K562 (cell line): ENCODE data around the gene MED12. TPM values are rescaled to one million over a fixed set of nuclear protein-coding genes. Genes with fewer than 3 reads are reported as not detected.

Experiments
- ATAC-seq: fragments of 200-7000 bp; cut with Tn5 transposase; 3 replicates; pipeline ENCODE4 v1.9.1; 2020; ENCODE audit warnings: moderate library complexity
- BruUV-seq: library from RNA; stranded (reverse); fragments of 400-500 nt; replicated peaks from 2 replicates; lab custom pipeline; 2021; lab: Mats Ljungman, UMichigan
- CTCF ChIA-PET: fragments of 300-600 bp; formaldehyde crosslinking; extraction: SDS; loops from one replicate; lab custom pipeline; 2021; ENCODE audit warnings: low intra/inter-chr PET ratio; lab: Yijun Ruan, JAX
- POLR2A ChIA-PET: fragments of 300-600, 350-650 bp; sonication (Branson Sonifier 250); formaldehyde crosslinking; extraction: SDS; loops from one replicate; lab custom pipeline; 2021; ENCODE audit warnings: antibody characterized with exemption, inconsistent platforms; lab: Yijun Ruan, JAX
- DNase-seq, 4 experiments: peaks; one replicate each; pipeline versions ENCODE4 v3.0.0 to v3.0.0-alpha.2; 2011 to 2018; ENCODE audit warnings: low spot score in 3 of 4, mixed read lengths in 3 of 4; ENCODE audit errors: extremely low read depth in 1 of 4
- FAIRE-seq: peaks from 2 replicates; lab custom pipeline; 2011; peaks lifted over from hg19 to GRCh38; lab: Jason Lieb, UNC
- H2AFZ ChIP-seq: 2 replicates; pipeline ENCODE4 v1.6.0; 2011; ENCODE audit warnings: low read depth, low read length, control low read depth, inconsistent platforms
- H3K27ac ChIP-seq: fragments of 200-600 bp; 3 replicates; pipeline ENCODE4 v1.8.0; 2011; ENCODE audit warnings: low read depth, mild to moderate bottlenecking, control low read depth, inconsistent platforms, low read length, moderate library complexity, mixed read lengths; ENCODE audit errors: extremely low read depth
- H3K27me3 ChIP-seq, 2 experiments: fragments of 300-600 bp in 1 of 2; 2 replicates in 1 of 2; 3 replicates in 1 of 2; pipeline versions ENCODE4 v1.6.0 to v1.8.0; 2011; ENCODE audit warnings: inconsistent platforms in 2 of 2, low read length in 2 of 2, mild to moderate bottlenecking in 1 of 2, mixed read lengths in 1 of 2, moderate library complexity in 1 of 2; ENCODE audit not compliant: control insufficient read depth in 2 of 2, insufficient read depth in 2 of 2
- H3K36me3 ChIP-seq: fragments of 300-600 bp; 3 replicates; pipeline ENCODE4 v1.8.0; 2011; ENCODE audit warnings: mild to moderate bottlenecking, low read length, inconsistent platforms; ENCODE audit not compliant: control insufficient read depth, insufficient read depth
- H3K4me1 ChIP-seq, 2 experiments: fragments of 200-600 bp in 1 of 2; replicated peaks in 1 of 2; 2 replicates in 1 of 2; 3 replicates in 1 of 2; pipeline versions ENCODE4 v1.5.1 to v1.8.0; 2011; ENCODE audit warnings: inconsistent platforms in 2 of 2, low read length in 2 of 2, mild to moderate bottlenecking in 1 of 2, mixed read lengths in 1 of 2, moderate library complexity in 1 of 2; ENCODE audit not compliant: control insufficient read depth in 2 of 2, insufficient read depth in 2 of 2
- H3K4me2 ChIP-seq: 2 replicates; pipeline ENCODE4 v1.6.1; 2011; ENCODE audit warnings: low read length, control low read depth, inconsistent platforms, mixed read lengths; ENCODE audit not compliant: insufficient read depth
- H3K4me3 ChIP-seq: fragments of 200-600 bp; sonication (generic), shearing (Covaris generic); 2 replicates; pipeline ENCODE4 v1.5.1; 2016; ENCODE audit warnings: control low read depth, inconsistent platforms
- H3K79me2 ChIP-seq: fragments of 200-600 bp; 3 replicates; pipeline ENCODE4 v1.8.0; 2011; ENCODE audit warnings: low read length, inconsistent platforms; ENCODE audit not compliant: control insufficient read depth, insufficient read depth
- H3K9ac ChIP-seq, 2 experiments: 2 replicates each; pipeline versions ENCODE4 v1.6.0 to v1.6.1; 2011; ENCODE audit warnings: low read depth in 2 of 2, low read length in 2 of 2, control low read depth in 1 of 2, inconsistent platforms in 1 of 2, mild to moderate bottlenecking in 1 of 2, mixed read lengths in 1 of 2; ENCODE audit not compliant: insufficient read depth in 1 of 2
- H3K9me1 ChIP-seq: one replicate; pipeline ENCODE4 v1.6.0; 2011; ENCODE audit warnings: inconsistent platforms, mild to moderate bottlenecking, low read length, moderate library complexity; ENCODE audit not compliant: control insufficient read depth, insufficient read depth
- H3K9me3 ChIP-seq: replicated peaks from 2 replicates; pipeline ENCODE4 v1.5.1; 2011; ENCODE audit warnings: low read depth, low read length, inconsistent platforms; ENCODE audit not compliant: control insufficient read depth, insufficient read depth
- H4K20me1 ChIP-seq: replicated peaks from 2 replicates; pipeline ENCODE4 v1.6.1; 2011; ENCODE audit warnings: low read length, inconsistent platforms, mixed read lengths; ENCODE audit not compliant: control insufficient read depth, insufficient read depth
- ARID2 ChIP-seq: fragments of 450-650 bp; IDR thresholded peaks from 2 replicates; pipeline ENCODE4 v1.6.1; 2017; ENCODE audit warnings: antibody characterized with exemption, mild to moderate bottlenecking
- CHD1 ChIP-seq: fragments of 200-600 bp; sonication (generic); IDR thresholded peaks from one replicate; pipeline ENCODE4 v1.6.1; 2012; ENCODE audit warnings: mild to moderate bottlenecking, moderate library complexity, low read length, inconsistent platforms
- HDAC2 ChIP-seq: fragments of 450-650 bp; IDR thresholded peaks from 2 replicates; pipeline ENCODE4 v1.6.1; 2016; ENCODE audit warnings: mild to moderate bottlenecking
- HNRNPUL1 ChIP-seq: fragments of 200-400 bp; formaldehyde crosslinking; IDR thresholded peaks from 2 replicates; pipeline ENCODE4 v1.6.1; 2017; ENCODE audit warnings: low read length
- NFE2L1 ChIP-seq: fragments of 450-650 bp; IDR thresholded peaks from 2 replicates; pipeline ENCODE4 v1.6.1; 2016; ENCODE audit warnings: missing genetic modification characterization, low read depth, mild to moderate bottlenecking, missing compliant biosample characterization, moderate library complexity, borderline replicate concordance
- RBFOX2 ChIP-seq: fragments of 200-400 bp; formaldehyde crosslinking; IDR thresholded peaks from 2 replicates; pipeline ENCODE4 v1.6.1; 2017; ENCODE audit warnings: low read depth, mild to moderate bottlenecking, low read length, moderate library complexity
- SMARCA5 ChIP-seq: fragments of 450-650 bp; IDR thresholded peaks from 2 replicates; pipeline ENCODE4 v1.6.1; 2016
- XRCC3 ChIP-seq: fragments of 450-650 bp; IDR thresholded peaks from 2 replicates; pipeline ENCODE4 v1.6.1; 2017; ENCODE audit warnings: mild to moderate bottlenecking, moderate library complexity
- ZNF436 ChIP-seq: fragments of 250-450, 450-650 bp; sonication (Bioruptor Pico); formaldehyde crosslinking; IDR thresholded peaks from 2 replicates; pipeline ENCODE4 v1.7.0; 2020; ENCODE audit warnings: mild to moderate bottlenecking
- ZNF764 ChIP-seq: fragments of 250-450 bp; sonication (Bioruptor Pico); IDR thresholded peaks from 2 replicates; pipeline ENCODE4 v1.4.0; 2020; ENCODE audit warnings: low read depth, mild to moderate bottlenecking, moderate library complexity
- ZNF780A ChIP-seq: fragments of 250-450 bp; sonication (Bioruptor Pico); IDR thresholded peaks from 2 replicates; pipeline ENCODE4 v1.5.0; 2021; ENCODE audit warnings: mild to moderate bottlenecking
- WGBS: fragments of 100-300 bp; shearing (Covaris generic); methylation state at CpG from one replicate; pipeline ENCODE4 v1.1.6; 2016; ENCODE audit warnings: low coverage, mixed read lengths; ENCODE audit not compliant: insufficient coverage; ENCODE audit errors: missing lambda C conversion rate; 5-methylcytosine and 5-hydroxymethylcytosine counted together
- in situ Hi-C: fragments of 300-500 bp; cut with MboI; formaldehyde crosslinking; loops from 4 replicates; pipeline ENCODE4 v1.15.0; 2018; ENCODE audit warnings: inconsistent platforms, mixed read lengths
- intact Hi-C: fragments of 100-400 bp; cut with micrococcal nuclease; formaldehyde crosslinking; loops from 2 replicates; pipeline ENCODE4 v1.14.2; 2022
- polyA plus RNA-seq, 8 experiments: library from polyadenylated mRNA; depleted of rRNA in 4 of 8; stranded (reverse) in 5 of 8; unstranded in 3 of 8; fragments of >200 nt; fragmentation: Nextera tagmentation in 2 of 8; fragmentation: Illumina TruSeq in 1 of 8; extraction: Ambion mirVana in 2 of 8; extraction: Trizol in 1 of 8; gene quantifications; 2 replicates each; pipeline versions ENCODE4 v1.2.1 to v1.2.3, GENCODE V29; 2011 to 2014; ENCODE audit warnings: inconsistent platforms in 1 of 8, missing spikeins in 1 of 8
- total RNA-seq, 7 experiments: library from RNA; depleted of rRNA in 6 of 7; stranded (reverse); fragments of >200 nt in 6 of 7; fragmentation: Illumina TruSeq in 2 of 7; extraction: Trizol in 2 of 7; gene quantifications; 2 replicates each; pipeline versions ENCODE4 v1.2.1 to v1.2.3, GENCODE V29; 2011 to 2021; ENCODE audit warnings: low replicate concordance in 1 of 7
- TF ChIP-seq, protein P1 (sequence below): sonication (generic); formaldehyde crosslinking; IDR thresholded peaks from 2 replicates; pipeline ENCODE4 v1.8.0; 2022; ENCODE audit warnings: missing genetic modification reagents, mild to moderate bottlenecking, borderline replicate concordance
- TF ChIP-seq, protein P2 (sequence below): fragments of 250-450 bp; sonication (Bioruptor Pico); IDR thresholded peaks from 2 replicates; pipeline ENCODE4 v1.8.0; 2021; ENCODE audit warnings: borderline replicate concordance, mild to moderate bottlenecking, moderate library complexity; ENCODE audit not compliant: poor library complexity, severe bottlenecking
- TF ChIP-seq, protein P3 (sequence below): fragments of 450-650 bp; IDR thresholded peaks from 2 replicates; pipeline ENCODE4 v1.6.1; 2017; ENCODE audit warnings: mild to moderate bottlenecking, moderate library complexity
- TF ChIP-seq, protein P4 (sequence below): fragments of 250-450 bp; sonication (Bioruptor Pico); IDR thresholded peaks from 2 replicates; pipeline ENCODE4 v1.5.0; 2021

The MED12 gene
- total and polyA plus RNA-seq, 9 of the 15 experiments (the other 6 are each of a cell fraction or from before 2014, with no cell fraction given) = 1.6 to 49.7 (median 8.6) TPM

GRCh38 chrX:71144651-71145050 lies 26.3 kb downstream of the MED12 start, which contains the start of gene NLGN3 (continued):
- TF ChIP-seq, protein P1, sequence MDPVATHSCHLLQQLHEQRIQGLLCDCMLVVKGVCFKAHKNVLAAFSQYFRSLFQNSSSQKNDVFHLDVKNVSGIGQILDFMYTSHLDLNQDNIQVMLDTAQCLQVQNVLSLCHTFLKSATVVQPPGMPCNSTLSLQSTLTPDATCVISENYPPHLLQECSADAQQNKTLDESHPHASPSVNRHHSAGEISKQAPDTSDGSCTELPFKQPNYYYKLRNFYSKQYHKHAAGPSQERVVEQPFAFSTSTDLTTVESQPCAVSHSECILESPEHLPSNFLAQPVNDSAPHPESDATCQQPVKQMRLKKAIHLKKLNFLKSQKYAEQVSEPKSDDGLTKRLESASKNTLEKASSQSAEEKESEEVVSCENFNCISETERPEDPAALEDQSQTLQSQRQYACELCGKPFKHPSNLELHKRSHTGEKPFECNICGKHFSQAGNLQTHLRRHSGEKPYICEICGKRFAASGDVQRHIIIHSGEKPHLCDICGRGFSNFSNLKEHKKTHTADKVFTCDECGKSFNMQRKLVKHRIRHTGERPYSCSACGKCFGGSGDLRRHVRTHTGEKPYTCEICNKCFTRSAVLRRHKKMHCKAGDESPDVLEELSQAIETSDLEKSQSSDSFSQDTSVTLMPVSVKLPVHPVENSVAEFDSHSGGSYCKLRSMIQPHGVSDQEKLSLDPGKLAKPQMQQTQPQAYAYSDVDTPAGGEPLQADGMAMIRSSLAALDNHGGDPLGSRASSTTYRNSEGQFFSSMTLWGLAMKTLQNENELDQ = no peak
- TF ChIP-seq RBFOX2 = 0 out of 2 replicates have a peak, but pooled peaks have one; percentile 31
- TF ChIP-seq NFE2L1 (tag) = no peak
- no peak for TF ChIP-seq SMARCA5

DNA sequence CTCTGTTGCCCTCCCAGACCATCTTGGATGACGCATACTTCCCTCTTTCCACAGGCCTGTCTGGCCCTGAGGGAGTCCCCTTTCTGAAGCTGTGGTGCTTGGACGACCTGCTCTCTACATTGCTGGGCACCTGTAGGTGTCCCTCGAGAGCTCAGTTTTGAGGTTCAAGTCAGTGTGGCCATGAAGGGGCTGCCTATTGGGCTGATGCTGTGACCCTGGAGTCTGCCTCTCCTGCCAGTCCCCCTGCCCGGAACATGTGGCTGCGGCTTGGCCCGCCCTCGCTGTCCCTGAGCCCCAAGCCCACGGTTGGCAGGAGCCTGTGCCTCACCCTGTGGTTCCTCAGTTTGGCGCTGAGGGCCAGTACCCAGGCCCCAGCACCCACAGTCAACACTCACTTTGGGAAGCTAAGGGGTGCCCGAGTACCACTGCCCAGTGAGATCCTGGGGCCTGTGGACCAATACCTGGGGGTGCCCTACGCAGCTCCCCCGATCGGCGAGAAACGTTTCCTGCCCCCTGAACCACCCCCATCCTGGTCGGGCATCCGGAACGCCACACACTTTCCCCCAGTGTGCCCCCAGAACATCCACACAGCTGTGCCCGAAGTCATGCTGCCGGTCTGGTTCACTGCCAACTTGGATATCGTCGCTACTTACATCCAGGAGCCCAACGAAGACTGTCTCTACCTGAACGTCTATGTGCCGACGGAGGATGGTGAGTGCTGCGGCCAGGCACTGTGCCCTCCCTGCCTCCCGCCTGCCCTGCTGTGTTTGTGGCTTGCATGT lies 29.3 kb downstream of the MED12 start:
- FAIRE-seq (no peak), DNase-seq (no peak), ATAC-seq (0 out of 3 replicates have a peak, but pooled peaks have one; percentile 6)
- no peak overlapping the region for H3K4me2 ChIP-seq
- H4K20me1 ChIP-seq = no peaks in the 10 kb centered on the region
- 87% methylated on average over 13 of the region's 28 CpGs for WGBS
- peaks cover 7% of the 10 kb centered on the region; the same call in 2 of the 3 replicates for H3K36me3 ChIP-seq
- no peaks in the 10 kb centered on the region for H3K9me1 ChIP-seq
- CTCF ChIA-PET = no interaction called here
- in situ Hi-C loops (no loop called here), intact Hi-C loops (no loop called here)
- H3K27me3 ChIP-seq = no peaks in the 10 kb centered on the region
- H3K4me3 ChIP-seq = no peak overlapping the region
- no TSS peak for BruUV-seq
- H3K79me2 ChIP-seq = no peaks in the 10 kb centered on the region
- POLR2A ChIA-PET = interaction anchor here (0.5 kb wide), 1 partner anchor 104 kb away, joined by 3 read pairs; no protein-coding TSS in a partner anchor
- H3K4me1 ChIP-seq = peaks cover 10 to 44% of the 10 kb centered on the region in 2 experiments; a peak in 4 of 5 replicates
- no peaks in the 10 kb centered on the region for H3K9me3 ChIP-seq
- H3K27ac ChIP-seq = no peak overlapping the region
- TF ChIP-seq ZNF780A (CRISPR knock-in tag) (no peak), CHD1 (no peak), ARID2 (no peak), ZNF764 (no peak), ZNF436 (CRISPR knock-in tag) (no peak), XRCC3 (no peak), HNRNPUL1 (no peak), HDAC2 (no peak)
- TF ChIP-seq, protein P2, sequence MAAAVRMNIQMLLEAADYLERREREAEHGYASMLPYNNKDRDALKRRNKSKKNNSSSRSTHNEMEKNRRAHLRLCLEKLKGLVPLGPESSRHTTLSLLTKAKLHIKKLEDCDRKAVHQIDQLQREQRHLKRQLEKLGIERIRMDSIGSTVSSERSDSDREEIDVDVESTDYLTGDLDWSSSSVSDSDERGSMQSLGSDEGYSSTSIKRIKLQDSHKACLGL (CRISPR knock-in tag) = no peak
- TF ChIP-seq, protein P3, sequence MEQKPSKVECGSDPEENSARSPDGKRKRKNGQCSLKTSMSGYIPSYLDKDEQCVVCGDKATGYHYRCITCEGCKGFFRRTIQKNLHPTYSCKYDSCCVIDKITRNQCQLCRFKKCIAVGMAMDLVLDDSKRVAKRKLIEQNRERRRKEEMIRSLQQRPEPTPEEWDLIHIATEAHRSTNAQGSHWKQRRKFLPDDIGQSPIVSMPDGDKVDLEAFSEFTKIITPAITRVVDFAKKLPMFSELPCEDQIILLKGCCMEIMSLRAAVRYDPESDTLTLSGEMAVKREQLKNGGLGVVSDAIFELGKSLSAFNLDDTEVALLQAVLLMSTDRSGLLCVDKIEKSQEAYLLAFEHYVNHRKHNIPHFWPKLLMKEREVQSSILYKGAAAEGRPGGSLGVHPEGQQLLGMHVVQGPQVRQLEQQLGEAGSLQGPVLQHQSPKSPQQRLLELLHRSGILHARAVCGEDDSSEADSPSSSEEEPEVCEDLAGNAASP = no peak
- TF ChIP-seq, protein P4, sequence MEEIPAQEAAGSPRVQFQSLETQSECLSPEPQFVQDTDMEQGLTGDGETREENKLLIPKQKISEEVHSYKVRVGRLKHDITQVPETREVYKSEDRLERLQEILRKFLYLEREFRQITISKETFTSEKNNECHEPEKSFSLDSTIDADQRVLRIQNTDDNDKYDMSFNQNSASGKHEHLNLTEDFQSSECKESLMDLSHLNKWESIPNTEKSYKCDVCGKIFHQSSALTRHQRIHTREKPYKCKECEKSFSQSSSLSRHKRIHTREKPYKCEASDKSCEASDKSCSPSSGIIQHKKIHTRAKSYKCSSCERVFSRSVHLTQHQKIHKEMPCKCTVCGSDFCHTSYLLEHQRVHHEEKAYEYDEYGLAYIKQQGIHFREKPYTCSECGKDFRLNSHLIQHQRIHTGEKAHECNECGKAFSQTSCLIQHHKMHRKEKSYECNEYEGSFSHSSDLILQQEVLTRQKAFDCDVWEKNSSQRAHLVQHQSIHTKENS (CRISPR knock-in tag) = no peak
- peak overlapping the region in 1 of 2 experiments; percentile 58; a peak in 1 of 4 replicates for H3K9ac ChIP-seq
- no peak overlapping the region for H2AFZ ChIP-seq
